ENCODE results near the gene NELFCD. TPM values are rescaled to one million over a fixed set of nuclear protein-coding genes. Genes with fewer than 3 reads are reported as not detected.

Gene NELFCD
- polyA plus RNA-seq, 1 of the 3 experiments (the other 2 are of a cell fraction): 90.0 TPM

- Histone ChIP-seq H3K27ac (ENCODE audit: low read depth in 2 of 2, low read length in 1 of 2) (no peak overlapping the region), H4K20me1 (ENCODE audit: insufficient read depth) (no peaks in the 10 kb centered on the region), H3K27me3 (ENCODE audit: insufficient read depth) (no peaks in the 10 kb centered on the region), H3K9me3 (no peaks in the 10 kb centered on the region; the same call in 1 of the 2 replicates), H3K4me1 (ENCODE audit: control insufficient read depth in 1 of 2, insufficient read depth in 2 of 2, low read depth in 1 of 2, low read length in 1 of 2) (no peaks in the 10 kb centered on the region), H3F3A (replicated peaks; ENCODE audit: insufficient read depth) (no peaks in the 10 kb centered on the region), H3K4me2 (no peak overlapping the region), H2AFZ (ENCODE audit: low read depth) (no peak overlapping the region), H3K9me2 (no peaks in the 10 kb centered on the region), H3K4me3 (ENCODE audit: low read depth in 2 of 2, low read length in 1 of 2) (no peak overlapping the region), H3K36me3 (replicated peaks in 1 of 2; ENCODE audit: control insufficient read depth in 1 of 2, insufficient read depth in 2 of 2, low read length in 1 of 2) (no peaks in the 10 kb centered on the region), H3K9ac (no peak overlapping the region), H3K79me2 (ENCODE audit: insufficient read depth) (no peaks in the 10 kb centered on the region)
- DNase-seq: no peak
- TF ChIP-seq SMC3 (IDR thresholded peaks at IDR 0.05; ENCODE audit: low read depth, low read length): no peak
- TF ChIP-seq JUND (IDR thresholded peaks at IDR 0.05): no peak
- TF ChIP-seq IRF3 (IDR thresholded peaks at IDR 0.05; ENCODE audit: low read depth, low read length): no peak
- no peak for TF ChIP-seq RFX5 (IDR thresholded peaks at IDR 0.05; ENCODE audit: low read length)
- no peak for TF ChIP-seq MAX (IDR thresholded peaks at IDR 0.05; ENCODE audit: low read depth)
- TF ChIP-seq GABPA (IDR thresholded peaks at IDR 0.05; ENCODE audit: low read depth): no peak
- no peak for TF ChIP-seq TCF12 (IDR thresholded peaks at IDR 0.05)
- TF ChIP-seq REST (IDR thresholded peaks at IDR 0.05; ENCODE audit: low read depth, low read length): no peak
- no peak for TF ChIP-seq MEF2A (IDR thresholded peaks at IDR 0.05; ENCODE audit: borderline replicate concordance, low read depth)
- no peak for TF ChIP-seq NRF1 (IDR thresholded peaks at IDR 0.05; ENCODE audit: low read depth, low read length)
- no peak for TF ChIP-seq FOXM1 (IDR thresholded peaks at IDR 0.05; ENCODE audit: low read depth)
- TF ChIP-seq TEAD4 (IDR thresholded peaks at IDR 0.05; ENCODE audit: borderline replicate concordance, insufficient read depth): no peak
- TF ChIP-seq RXRA (IDR thresholded peaks at IDR 0.05; ENCODE audit: borderline replicate concordance, low read depth): no peak
- no peak for TF ChIP-seq RCOR1 (IDR thresholded peaks at IDR 0.05; ENCODE audit: low read length)
- WGBS (ENCODE audit: low lambda C conversion rate): 62% methylated on average over 10 of the region's 10 CpGs
- CTCF ChIA-PET: interaction anchor here (0.8 kb wide), 1 partner anchor 29 kb away, joined by 3 read pairs; no protein-coding TSS in a partner anchor
- POLR2A ChIA-PET: no interaction called here
Measured at GRCh38 chr20:58967652-58968429, 13.2 kb upstream of the NELFCD start.

Data from SK-N-SH (cell line).